HepG2 (cell line): Measurements from ENCODE around the gene ACP2. TPM values are rescaled to one million over a fixed set of nuclear protein-coding genes. Genes with fewer than 3 reads are reported as not detected.

ENCODE experiments used
- ATAC-seq: fragments of 200-7000 bp; cut with Tn5 transposase; 3 replicates; pipeline ENCODE4 v1.9.1; 2020; ENCODE audit warnings: mild to moderate bottlenecking, moderate library complexity
- BruUV-seq: library from RNA; stranded (reverse); fragments of 400-500 nt; replicated peaks from 2 replicates; lab custom pipeline; 2021; lab: Mats Ljungman, UMichigan
- CTCF ChIA-PET: fragments of 300-600 bp; formaldehyde crosslinking; extraction: SDS; loops from one replicate; lab custom pipeline; 2021; ENCODE audit warnings: low total read pairs, inconsistent platforms, low intra/inter-chr PET ratio; lab: Yijun Ruan, JAX
- POLR2A ChIA-PET: fragments of 350-600 bp; sonication (Branson Sonifier 250); formaldehyde crosslinking; loops from one replicate; lab custom pipeline; 2020; ENCODE audit warnings: antibody characterized with exemption, inconsistent platforms; lab: Yijun Ruan, JAX
- DNase-seq: peaks from one replicate; pipeline ENCODE4 v3.0.0-alpha.2; 2015; ENCODE audit warnings: low spot score
- FAIRE-seq: peaks from 3 replicates; lab custom pipeline; 2011; peaks lifted over from hg19 to GRCh38; lab: Jason Lieb, UNC
- H2AFZ ChIP-seq: one replicate; pipeline ENCODE4 v1.6.1; 2011; ENCODE audit warnings: low read length, inconsistent platforms
- H3K27ac ChIP-seq: fragments of 300-600 bp; 3 replicates; pipeline ENCODE4 v1.8.0; 2011; ENCODE audit warnings: mixed run types, mild to moderate bottlenecking, mixed read lengths, low read length, inconsistent platforms; ENCODE audit not compliant: insufficient read depth; ENCODE audit errors: extremely low read length
- H3K27me3 ChIP-seq, 2 experiments: fragments of 200-600 bp in 1 of 2; 2 replicates in 1 of 2; 3 replicates in 1 of 2; pipeline versions ENCODE4 v1.6.0 to v1.8.0; 2011; ENCODE audit warnings: low read length in 2 of 2, mild to moderate bottlenecking in 2 of 2, moderate library complexity in 2 of 2, inconsistent platforms in 1 of 2; ENCODE audit not compliant: insufficient read depth in 2 of 2, control insufficient read depth in 1 of 2
- H3K36me3 ChIP-seq, 2 experiments: fragments of 200-600 bp in 1 of 2; replicated peaks in 1 of 2; 2 replicates in 1 of 2; 3 replicates in 1 of 2; pipeline versions ENCODE4 v1.5.1 to v1.8.0; 2011; ENCODE audit warnings: low read length in 2 of 2, inconsistent platforms in 1 of 2; ENCODE audit not compliant: insufficient read depth in 2 of 2, control insufficient read depth in 1 of 2
- H3K4me1 ChIP-seq: 2 replicates; pipeline ENCODE4 v1.5.1; 2012; ENCODE audit warnings: low read length, inconsistent platforms; ENCODE audit not compliant: insufficient read depth
- H3K4me2 ChIP-seq: 2 replicates; pipeline ENCODE4 v1.6.0; 2011; ENCODE audit warnings: low read depth, low read length, inconsistent platforms
- H3K4me3 ChIP-seq, 3 experiments: fragments of 200-600 bp in 1 of 3; sonication (generic), shearing (Covaris generic) in 1 of 3; replicated peaks in 1 of 3; 2 replicates each; pipeline ENCODE4 v1.5.1; 2011 to 2016; ENCODE audit warnings: low read length in 3 of 3, inconsistent platforms in 2 of 3, low read depth in 2 of 3, mild to moderate bottlenecking in 2 of 3, control low read depth in 1 of 3, mixed read lengths in 1 of 3; ENCODE audit not compliant: insufficient read depth in 1 of 3
- H3K79me2 ChIP-seq: one replicate; pipeline ENCODE4 v1.6.1; 2011; ENCODE audit warnings: low read length, inconsistent platforms; ENCODE audit not compliant: insufficient read depth
- H3K9ac ChIP-seq: 2 replicates; pipeline ENCODE4 v1.6.0; 2011; ENCODE audit warnings: mild to moderate bottlenecking, low read depth, low read length, inconsistent platforms; ENCODE audit not compliant: insufficient read depth
- H3K9me3 ChIP-seq: 2 replicates; pipeline ENCODE4 v1.5.1; 2012; ENCODE audit warnings: mild to moderate bottlenecking, low read length
- H4K20me1 ChIP-seq: 2 replicates; pipeline ENCODE4 v1.6.0; 2011; ENCODE audit warnings: inconsistent platforms, mild to moderate bottlenecking, low read length, moderate library complexity; ENCODE audit not compliant: insufficient read depth
- BCLAF1 ChIP-seq: fragments of 450-650 bp; IDR thresholded peaks from 2 replicates; pipeline ENCODE4 v1.6.1; 2017; ENCODE audit warnings: mild to moderate bottlenecking
- GZF1 ChIP-seq: sonication (generic); formaldehyde crosslinking; IDR thresholded peaks from 2 replicates; pipeline ENCODE4 v1.5.1; 2020; ENCODE audit warnings: mild to moderate bottlenecking, missing genetic modification reagents
- REL ChIP-seq: sonication (generic); formaldehyde crosslinking; conservative IDR thresholded peaks from 2 replicates; pipeline ENCODE4 v1.8.0; 2022; ENCODE audit warnings: mild to moderate bottlenecking, missing genetic modification reagents, moderate library complexity
- TMF1 ChIP-seq: sonication (generic); formaldehyde crosslinking; IDR thresholded peaks from 2 replicates; pipeline ENCODE4 v1.8.1; 2022; ENCODE audit warnings: low read depth, missing genetic modification reagents
- ZBTB42 ChIP-seq: sonication (generic); formaldehyde crosslinking; IDR thresholded peaks from 2 replicates; pipeline ENCODE4 v1.5.0; 2020; ENCODE audit warnings: mild to moderate bottlenecking, missing genetic modification reagents
- ZNF205 ChIP-seq: IDR thresholded peaks from 2 replicates; pipeline ENCODE4 v1.6.1; 2018; ENCODE audit warnings: missing biosample characterization, missing genetic modification reagents
- ZNF441 ChIP-seq: sonication (generic); formaldehyde crosslinking; IDR thresholded peaks from 2 replicates; pipeline ENCODE4 v1.7.0; 2021; ENCODE audit warnings: missing genetic modification reagents, borderline replicate concordance
- ZNF543 ChIP-seq: sonication (generic); formaldehyde crosslinking; IDR thresholded peaks from 2 replicates; pipeline ENCODE4 v1.4.0; 2020; ENCODE audit warnings: mild to moderate bottlenecking, missing genetic modification reagents
- ZNF7 ChIP-seq: IDR thresholded peaks from 2 replicates; pipeline ENCODE4 v1.6.1; 2016; ENCODE audit warnings: missing biosample characterization, missing genetic modification reagents
- WGBS: methylation state at CpG from one replicate; pipeline ENCODE4 v1.1.6; 2017; ENCODE audit warnings: low lambda C conversion rate; 5-methylcytosine and 5-hydroxymethylcytosine counted together
- in situ Hi-C: cut with HindIII; loops from 2 replicates; pipeline ENCODE4 v1.10.0; 2017; ENCODE audit warnings: low pct_unique_long_range_greater_than_20kb; ENCODE audit not compliant: extremely low pct_ligation_motif_present
- intact Hi-C: fragments of 100-400 bp; cut with micrococcal nuclease; formaldehyde crosslinking; loops from one replicate; pipeline ENCODE4 v1.10.0; 2022; ENCODE audit not compliant: unreplicated experiment
- polyA plus RNA-seq, 8 experiments: library from polyadenylated mRNA; depleted of rRNA in 3 of 8; stranded (reverse) in 7 of 8; unstranded in 1 of 8; fragments of >200 nt; fragmentation: Illumina TruSeq in 4 of 8; extraction: Trizol in 4 of 8; gene quantifications; 2 replicates each; pipeline versions ENCODE4 v1.2.1 to v1.2.3, GENCODE V29; 2011 to 2016; ENCODE audit warnings: low read depth in 4 of 8, missing spikeins in 1 of 8, mixed read lengths in 1 of 8; ENCODE audit not compliant: insufficient read depth in 1 of 8
- total RNA-seq, 5 experiments: library from RNA; depleted of rRNA; stranded (reverse); fragments of >200 nt; fragmentation: Illumina TruSeq; extraction: Trizol; gene quantifications; 2 replicates each; pipeline ENCODE4 v1.2.3, GENCODE V29; 2016; ENCODE audit warnings: low read depth in 1 of 5
- TF ChIP-seq, protein P1 (sequence below): sonication (generic); formaldehyde crosslinking; IDR thresholded peaks from 2 replicates; pipeline ENCODE4 v1.5.0; 2020; ENCODE audit warnings: mild to moderate bottlenecking, missing genetic modification reagents, borderline replicate concordance

Gene ACP2
- total and polyA plus RNA-seq, 2 of the 13 experiments (the other 11 are each of a cell fraction or from before 2014, with no cell fraction given) = 17.7 to 20.2 TPM

DNA sequence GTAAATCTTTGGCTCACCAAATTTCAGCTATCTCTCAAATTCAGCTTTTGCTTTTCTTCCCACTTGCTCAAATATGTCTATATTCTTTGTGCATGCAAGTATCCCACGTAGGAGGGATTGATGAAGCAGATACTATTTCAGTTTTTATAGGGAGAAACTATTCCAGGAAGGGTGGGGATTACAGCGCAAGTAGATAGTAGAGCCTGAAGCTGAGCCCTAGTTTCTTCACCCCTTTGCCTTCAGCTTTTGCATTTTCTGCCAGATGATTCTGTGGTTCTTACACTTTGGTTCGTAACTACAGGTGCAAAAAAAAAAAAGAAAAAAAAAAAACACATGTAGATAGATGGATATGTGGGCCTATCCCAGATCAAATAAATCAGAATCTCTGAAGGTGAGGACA, 3.1 kb upstream of the ACP2 start:
- Histone ChIP-seq H3K36me3 (peaks cover 0 to 4% of the 10 kb centered on the region in 2 experiments; a peak in 1 of 5 replicates), H3K27ac (no peak overlapping the region), H4K20me1 (no peaks in the 10 kb centered on the region), H2AFZ (no peak overlapping the region), H3K9me3 (no peaks in the 10 kb centered on the region), H3K4me3 (no peak overlapping the region), H3K4me2 (no peak overlapping the region), H3K79me2 (peaks cover 47% of the 10 kb centered on the region), H3K9ac (no peak overlapping the region), H3K4me1 (peaks cover 83% of the 10 kb centered on the region), H3K27me3 (no peaks in the 10 kb centered on the region; a peak in 1 of 5 replicates)
- intact Hi-C loops (no loop called here), in situ Hi-C loops (no loop called here)
- CTCF ChIA-PET = no interaction called here
- TF ChIP-seq TMF1 (CRISPR knock-in tag) (no peak), BCLAF1 (no peak), ZBTB42 (CRISPR knock-in tag) (no peak), ZNF441 (CRISPR knock-in tag) (no peak), REL (CRISPR knock-in tag) (no peak), ZNF543 (CRISPR knock-in tag) (no peak), ZNF205 (no peak), ZNF7 (CRISPR knock-in tag) (no peak), GZF1 (CRISPR knock-in tag) (no peak)
- TF ChIP-seq, protein P1, sequence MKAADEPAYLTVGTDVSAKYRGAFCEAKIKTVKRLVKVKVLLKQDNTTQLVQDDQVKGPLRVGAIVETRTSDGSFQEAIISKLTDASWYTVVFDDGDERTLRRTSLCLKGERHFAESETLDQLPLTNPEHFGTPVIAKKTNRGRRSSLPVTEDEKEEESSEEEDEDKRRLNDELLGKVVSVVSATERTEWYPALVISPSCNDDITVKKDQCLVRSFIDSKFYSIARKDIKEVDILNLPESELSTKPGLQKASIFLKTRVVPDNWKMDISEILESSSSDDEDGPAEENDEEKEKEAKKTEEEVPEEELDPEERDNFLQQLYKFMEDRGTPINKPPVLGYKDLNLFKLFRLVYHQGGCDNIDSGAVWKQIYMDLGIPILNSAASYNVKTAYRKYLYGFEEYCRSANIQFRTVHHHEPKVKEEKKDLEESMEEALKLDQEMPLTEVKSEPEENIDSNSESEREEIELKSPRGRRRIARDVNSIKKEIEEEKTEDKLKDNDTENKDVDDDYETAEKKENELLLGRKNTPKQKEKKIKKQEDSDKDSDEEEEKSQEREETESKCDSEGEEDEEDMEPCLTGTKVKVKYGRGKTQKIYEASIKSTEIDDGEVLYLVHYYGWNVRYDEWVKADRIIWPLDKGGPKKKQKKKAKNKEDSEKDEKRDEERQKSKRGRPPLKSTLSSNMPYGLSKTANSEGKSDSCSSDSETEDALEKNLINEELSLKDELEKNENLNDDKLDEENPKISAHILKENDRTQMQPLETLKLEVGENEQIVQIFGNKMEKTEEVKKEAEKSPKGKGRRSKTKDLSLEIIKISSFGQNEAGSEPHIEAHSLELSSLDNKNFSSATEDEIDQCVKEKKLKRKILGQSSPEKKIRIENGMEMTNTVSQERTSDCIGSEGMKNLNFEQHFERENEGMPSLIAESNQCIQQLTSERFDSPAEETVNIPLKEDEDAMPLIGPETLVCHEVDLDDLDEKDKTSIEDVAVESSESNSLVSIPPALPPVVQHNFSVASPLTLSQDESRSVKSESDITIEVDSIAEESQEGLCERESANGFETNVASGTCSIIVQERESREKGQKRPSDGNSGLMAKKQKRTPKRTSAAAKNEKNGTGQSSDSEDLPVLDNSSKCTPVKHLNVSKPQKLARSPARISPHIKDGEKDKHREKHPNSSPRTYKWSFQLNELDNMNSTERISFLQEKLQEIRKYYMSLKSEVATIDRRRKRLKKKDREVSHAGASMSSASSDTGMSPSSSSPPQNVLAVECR (CRISPR knock-in tag) = no peak
- 93% methylated on average over 3 of the region's 3 CpGs for WGBS
- no peak for ATAC-seq
- no peak for FAIRE-seq
- no peak for DNase-seq
- POLR2A ChIA-PET = interaction anchor here (4.4 kb wide), 1 partner anchor 67 kb away, joined by 54 read pairs; no protein-coding TSS in a partner anchor
- BruUV-seq = no TSS peak
